GM19351 (cell line): ENCODE results near the gene SSBP2.
"Not testable (repeated sequence)": the region's sequence is repeated elsewhere in the genome, so short reads cannot be mapped to it uniquely, and the experiment has no call there.

ENCODE experiments used
- ATAC-seq: cut with Tn5 transposase; IDR thresholded peaks from one replicate; pipeline ENCODE4 v1.9.1; 2021; ENCODE audit warnings: mild to moderate bottlenecking, moderate library complexity; ENCODE audit not compliant: unreplicated experiment

SSBP2 gene

DNA sequence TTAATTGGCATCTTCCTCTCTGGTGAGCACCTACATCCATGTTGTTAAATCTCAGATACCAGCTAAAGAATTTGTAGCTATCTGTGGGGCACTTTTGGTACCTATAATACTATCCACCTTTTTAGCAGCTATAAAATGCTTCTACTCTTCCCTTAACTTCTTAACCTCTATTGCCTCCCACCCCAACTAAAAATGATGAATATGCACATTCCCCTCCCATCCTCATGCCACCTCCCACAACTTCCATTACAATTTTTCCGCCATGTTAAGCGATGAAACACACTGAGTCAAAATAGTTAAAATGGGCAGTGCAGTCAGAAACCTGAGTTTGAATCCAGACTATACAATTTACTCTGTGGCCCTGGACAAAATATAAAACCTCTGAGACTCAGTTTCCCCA is 10.1 kb downstream of the SSBP2 start:
- ATAC-seq: no peak

DNA sequence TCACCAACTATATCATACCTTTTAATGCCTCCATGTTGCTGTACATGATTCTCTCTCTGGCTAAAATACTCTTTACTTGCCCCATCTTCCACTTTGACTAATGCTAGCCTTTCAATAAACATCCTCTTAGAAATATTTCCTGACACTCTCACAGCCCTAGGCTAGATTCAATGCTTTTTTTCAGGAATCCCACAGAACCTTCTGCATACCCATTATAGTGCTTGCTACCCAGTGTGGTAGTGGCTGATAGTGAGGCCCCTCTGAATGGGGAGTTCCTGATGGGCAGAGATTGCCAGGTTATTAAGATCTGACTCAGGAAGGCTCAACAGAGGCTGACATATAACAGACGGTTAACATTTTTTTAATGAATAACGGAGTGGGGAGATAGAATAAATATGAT is 11.6 kb downstream of the SSBP2 start:
- ATAC-seq: no peak

DNA sequence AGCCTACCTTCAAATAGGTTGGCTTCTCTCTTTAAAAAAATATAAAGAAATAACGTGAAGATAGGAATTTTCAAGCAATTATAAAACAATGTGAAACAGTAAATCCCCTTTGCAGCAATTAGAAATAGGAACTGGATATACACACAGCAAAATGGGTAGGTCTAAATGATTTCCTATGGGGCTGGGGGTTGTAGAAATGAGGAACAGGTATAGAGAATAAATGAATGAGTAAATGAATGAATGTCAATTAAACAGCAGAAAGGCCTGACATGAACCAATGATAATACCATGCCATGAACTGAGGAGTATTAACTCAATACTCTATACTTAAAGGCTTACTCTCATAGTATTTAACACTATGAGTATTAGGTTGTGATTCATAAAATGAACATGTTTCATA is 21.6 kb downstream of the SSBP2 start:
- no peak for ATAC-seq

DNA sequence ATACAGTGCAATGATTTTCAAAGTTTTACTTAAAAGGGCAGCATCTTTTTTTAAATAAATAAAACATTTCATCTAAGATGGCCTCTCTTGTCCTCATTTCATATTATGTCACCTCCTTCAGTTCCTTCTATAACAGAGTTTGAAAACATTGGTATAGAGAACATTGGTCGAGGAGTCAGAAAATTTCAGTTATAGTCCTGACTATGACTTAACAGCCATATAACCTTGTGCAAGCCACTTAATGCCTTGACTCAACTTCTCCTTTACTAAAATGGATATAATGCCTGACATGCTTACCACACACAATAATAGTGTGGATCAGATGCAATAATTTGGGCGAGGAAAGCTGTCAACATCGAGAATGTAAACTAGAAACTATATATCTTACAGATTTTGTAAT is 22.6 kb downstream of the SSBP2 start:
- no peak for ATAC-seq

DNA sequence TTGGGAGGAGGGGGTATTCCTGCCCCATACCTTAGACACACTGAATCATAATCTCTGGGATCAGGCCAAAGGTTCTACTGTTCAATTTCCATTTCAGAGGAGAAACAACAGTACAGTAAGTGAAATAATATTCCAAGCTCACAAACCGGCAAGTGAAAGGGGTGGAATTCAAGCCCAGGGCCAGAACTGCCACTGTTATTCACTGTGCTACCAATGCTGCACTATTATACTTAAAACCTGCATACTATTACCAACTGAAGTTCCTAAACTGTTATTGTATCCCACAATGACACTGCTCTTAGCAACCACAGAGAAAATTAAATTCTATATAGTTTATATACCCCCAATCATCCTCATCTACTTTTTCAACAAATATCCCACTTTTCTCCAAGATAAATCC is 24.6 kb downstream of the SSBP2 start:
- no peak for ATAC-seq

DNA sequence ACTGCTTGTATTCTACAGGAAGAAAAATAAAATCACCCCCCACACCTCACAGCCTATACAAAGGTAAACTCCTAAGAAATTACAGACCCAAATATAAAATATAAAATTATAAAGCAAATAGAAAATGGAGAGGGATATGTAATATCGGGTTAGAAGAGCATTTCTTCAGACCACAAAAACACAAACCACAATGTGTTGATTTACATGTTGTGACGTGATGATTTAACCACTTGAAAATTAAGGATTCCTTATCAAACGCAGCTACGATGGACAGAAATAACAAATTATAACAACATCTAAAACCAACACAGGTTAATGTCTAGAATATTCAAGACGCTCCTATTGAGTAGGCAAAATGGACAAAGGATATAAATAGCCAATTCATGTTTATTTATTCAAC is 26.3 kb downstream of the SSBP2 start:
- no peak for ATAC-seq

DNA sequence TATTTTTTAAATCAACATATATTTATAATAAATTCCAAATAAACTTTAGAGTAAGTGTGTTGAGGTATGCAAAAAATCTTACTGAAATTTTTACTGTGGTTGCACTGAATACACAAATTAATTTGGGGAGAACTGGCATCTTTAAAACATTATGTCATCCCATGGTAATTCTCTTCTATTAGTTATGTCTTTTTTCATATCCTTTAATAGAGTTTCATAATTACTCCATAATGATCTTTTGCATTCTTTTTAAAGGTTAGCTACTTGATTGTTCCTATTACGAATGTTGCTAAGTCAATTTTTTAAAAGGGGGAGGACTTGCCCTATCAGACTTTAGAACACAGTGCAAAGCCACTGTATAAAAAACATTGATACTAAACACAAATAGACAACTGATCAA is 26.8 kb downstream of the SSBP2 start:
- ATAC-seq: no peak

DNA sequence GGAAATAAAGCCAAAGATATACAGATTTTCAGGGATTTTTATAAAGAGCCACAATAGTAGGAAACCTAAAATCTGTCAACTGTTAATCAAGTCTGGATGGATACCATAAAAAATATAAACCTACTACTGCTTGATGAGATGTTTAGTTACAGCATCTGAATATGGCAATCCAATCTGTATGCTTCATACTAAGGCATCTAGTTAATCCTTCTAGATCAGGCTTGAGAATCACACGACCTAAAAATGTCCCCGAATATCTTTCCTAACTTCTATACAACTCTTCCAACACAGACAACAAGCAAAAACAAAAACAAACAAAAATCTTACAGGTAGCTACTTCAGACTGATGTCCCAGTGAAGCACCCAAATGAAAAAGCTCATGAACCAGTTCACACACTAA is 29.8 kb downstream of the SSBP2 start:
- no peak for ATAC-seq

DNA sequence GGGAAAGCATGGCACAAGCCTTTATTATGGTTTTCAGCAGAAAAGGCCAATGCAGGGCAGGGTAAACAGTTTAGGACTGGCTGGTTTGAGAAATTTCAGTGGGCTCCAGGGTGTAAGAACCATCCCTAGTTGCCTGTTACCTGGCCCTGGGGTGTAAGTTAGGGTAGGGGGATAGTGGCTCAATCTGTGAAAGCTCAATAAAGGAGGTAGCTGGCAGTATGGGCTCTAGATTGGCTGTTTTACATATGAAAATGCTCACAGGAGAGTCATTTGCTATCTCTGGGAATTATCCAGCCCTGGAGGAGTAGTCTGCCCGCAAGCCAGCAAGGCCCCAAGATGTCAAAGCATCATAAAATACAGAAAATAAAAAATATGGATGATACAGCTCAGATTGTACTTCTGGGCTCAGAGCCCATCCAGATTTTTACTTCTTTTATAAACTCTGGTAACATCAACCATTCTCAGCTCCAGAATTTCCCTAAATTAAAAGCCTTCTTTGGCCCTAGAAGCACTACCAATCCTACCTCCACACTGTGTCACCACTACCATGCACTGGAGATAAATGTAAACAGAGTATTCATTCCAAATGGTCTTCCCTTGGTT is 31.1 kb downstream of the SSBP2 start:
- ATAC-seq: no peak

DNA sequence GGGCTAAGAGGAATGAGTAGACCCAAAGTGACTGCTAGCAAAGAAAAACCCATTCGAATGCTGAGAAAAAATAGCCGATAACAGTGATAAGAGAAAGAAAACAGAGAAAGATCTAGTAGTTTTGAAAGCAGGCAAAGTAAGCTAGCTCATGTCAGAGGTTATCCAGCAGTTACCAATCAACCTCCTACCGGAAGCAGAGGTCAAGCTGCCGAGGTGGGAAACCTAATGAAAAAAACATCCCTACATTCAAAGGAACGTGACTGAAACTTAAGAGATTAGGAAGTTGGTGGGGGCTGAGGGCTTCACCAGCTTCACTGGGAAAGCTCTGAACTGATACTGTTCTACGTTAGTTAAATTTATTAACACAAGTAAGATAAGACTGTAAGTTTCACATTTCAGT is 32.6 kb downstream of the SSBP2 start:
- ATAC-seq: no peak

DNA sequence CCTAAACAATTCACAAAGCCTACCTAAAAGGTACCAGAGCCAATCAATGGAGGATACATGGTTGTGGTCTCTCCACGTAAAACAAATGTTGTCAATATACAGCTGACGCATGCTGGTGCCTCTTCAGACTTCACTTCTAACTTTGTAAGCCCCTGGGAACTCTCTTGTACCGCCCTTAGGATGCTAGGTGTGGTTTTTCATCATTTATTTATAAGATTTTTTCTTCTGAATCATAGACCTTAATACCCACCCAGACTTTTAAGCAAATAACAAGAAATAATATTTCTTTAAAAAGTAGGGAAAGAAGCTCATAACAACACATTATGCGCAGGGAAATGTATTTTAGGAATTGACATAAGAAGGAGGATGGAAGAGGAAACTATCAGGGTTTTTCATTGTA is 33.0 kb downstream of the SSBP2 start:
- no peak for ATAC-seq

DNA sequence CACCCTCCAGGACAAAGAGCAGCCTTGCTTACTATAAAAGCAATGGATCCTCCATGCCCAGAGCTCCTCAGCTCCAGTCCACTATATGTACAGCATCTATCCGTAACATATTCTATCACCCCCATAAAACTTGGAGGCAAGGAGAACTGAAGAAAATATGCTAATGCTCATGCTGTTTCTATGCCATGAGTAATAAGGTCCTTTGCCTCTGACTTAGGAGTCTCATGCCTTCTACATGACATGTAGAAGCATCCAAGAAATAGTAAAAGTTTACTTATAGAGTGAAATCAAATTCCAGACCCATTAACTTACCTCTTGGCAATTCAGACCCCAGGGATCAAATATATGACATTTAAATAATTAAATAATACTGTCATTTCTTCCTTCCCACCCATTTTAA is 33.7 kb downstream of the SSBP2 start:
- no peak for ATAC-seq

DNA sequence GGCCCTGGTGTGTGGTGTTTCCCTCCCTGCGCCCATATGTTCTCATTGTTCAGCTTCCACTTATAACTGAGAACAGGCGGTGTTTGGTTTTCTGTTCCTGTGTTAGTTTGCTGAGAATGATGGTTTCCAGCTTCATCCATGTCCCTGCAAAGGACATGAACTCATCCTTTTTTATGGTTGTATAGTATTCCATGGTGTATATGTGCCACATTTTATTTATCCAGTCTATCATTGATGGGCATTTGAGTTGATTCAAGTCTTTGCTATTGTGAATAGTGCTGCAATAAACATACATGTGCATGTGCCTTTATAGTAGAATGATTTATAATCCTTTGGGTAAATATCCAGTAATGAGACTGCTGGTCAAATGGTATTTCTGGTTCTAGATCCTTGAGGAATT is 36.8 kb downstream of the SSBP2 start:
- not testable (repeated sequence) for ATAC-seq

DNA sequence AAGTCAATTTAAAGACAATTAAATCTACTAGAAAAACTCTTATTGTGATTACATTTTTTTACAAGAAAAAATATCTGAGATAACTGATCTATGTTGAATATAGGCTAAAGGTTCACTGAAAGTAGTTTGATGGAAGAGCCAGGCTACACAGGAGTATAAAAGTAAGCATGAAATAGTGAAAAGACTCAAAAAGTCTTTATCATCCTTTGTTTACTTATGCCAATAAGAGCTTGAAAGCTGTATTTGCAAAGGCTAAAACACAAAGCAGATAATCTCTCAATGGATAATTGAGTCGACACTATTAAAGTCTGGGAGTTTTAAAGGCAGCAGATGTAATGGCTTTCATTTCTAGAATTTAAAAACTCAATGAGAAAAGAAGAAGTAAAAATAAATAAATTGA is 42.0 kb downstream of the SSBP2 start:
- no peak for ATAC-seq

DNA sequence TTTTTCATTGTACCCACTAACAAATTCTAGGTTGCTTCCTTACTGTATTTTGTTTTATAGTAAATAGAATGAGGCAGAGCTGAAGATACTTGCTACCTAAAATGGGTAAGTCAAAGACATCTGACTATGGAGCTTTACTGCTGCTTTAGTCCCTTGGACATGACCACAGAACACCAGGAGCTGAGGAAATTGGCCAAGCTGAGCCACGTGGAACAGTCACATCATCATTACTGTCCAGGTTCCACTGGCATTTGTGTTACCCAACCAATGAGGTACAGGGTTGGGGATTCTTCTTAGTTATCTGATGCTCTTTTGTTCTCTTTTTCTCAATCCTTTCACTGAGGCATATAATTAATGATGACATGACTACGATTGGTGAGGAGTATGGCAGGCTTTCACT is 47.1 kb downstream of the SSBP2 start:
- ATAC-seq: no peak

DNA sequence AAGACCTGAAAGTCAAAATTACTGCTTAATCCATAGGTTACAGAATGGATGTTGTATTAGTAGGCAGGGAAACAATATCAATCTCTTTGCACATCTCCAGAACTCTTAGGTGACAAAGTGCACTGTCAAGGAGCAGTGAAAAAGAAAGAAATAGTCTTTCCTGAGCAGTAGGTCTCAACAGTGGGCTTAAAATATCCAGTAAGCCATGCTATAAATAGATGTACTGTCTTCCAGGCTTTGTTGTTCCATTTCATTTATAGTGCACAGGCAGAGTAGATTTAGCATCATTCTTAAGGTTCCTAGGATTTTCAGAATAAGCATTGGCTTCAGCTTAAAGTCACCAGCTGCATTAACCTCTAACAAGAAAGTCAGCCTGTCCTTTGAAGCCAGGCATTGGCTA is 50.7 kb downstream of the SSBP2 start:
- no peak for ATAC-seq

DNA sequence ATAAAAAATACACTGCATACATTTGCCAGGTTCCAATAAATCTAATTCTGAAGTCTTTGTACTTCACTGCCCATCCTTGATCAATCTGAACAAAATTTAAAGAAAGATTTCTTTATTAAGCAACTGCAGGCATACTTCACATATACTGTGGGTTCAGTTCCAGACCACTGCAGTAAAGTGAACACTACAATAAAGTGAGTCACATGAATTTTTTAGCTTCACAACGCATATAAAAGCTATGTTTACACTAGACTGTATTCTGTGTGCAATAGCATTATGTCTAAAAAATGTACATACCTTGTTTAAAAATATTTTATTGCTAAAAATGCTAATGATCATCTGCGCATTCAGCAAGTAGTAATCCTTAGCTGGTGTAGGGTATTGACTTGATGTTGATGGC is 52.1 kb downstream of the SSBP2 start:
- ATAC-seq: no peak

DNA sequence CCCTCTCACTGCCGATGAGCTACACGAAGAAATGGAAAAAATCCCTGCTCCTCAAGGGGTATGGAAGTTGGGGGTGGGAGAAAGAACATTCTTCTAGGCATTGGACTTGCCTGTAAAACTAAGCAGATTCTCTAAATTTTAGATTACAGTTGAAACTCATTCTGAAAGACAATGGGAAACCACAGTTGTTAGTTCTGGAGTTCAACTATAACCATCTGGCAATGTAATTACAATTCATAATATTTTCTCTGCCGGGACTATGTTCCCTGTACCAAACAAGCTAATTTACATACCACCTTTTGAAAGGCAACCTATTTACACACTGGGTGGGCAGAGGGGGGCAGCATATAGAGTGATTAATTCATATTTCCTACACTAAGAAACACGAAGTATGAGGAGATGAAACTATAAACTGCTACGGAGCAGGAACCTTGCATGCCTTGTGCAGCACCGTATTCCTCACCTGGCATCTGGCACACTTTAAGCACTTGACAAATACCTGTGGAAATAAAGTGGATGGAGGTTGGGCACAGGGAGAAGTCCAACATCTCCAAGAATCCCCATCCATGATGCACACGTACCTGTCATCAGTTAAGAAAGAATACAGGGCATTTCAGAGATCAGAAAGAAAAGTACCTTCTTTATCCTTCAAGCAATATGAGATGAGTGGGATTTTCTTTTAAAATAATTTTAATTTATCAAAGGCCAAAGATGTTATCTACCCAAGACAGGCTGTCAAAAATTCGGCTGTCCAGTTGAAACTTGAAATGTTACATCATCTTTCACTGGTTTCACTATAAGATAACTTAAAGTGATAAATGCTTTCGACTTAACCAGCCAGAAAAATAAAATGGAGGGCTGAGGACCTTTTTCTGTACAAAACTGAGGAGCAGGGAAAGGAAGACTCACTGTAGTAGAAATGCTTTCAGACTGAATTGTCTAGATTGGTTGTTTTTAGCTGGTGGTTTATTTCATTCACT is 54.2 kb downstream of the SSBP2 start:
- ATAC-seq: no peak

DNA sequence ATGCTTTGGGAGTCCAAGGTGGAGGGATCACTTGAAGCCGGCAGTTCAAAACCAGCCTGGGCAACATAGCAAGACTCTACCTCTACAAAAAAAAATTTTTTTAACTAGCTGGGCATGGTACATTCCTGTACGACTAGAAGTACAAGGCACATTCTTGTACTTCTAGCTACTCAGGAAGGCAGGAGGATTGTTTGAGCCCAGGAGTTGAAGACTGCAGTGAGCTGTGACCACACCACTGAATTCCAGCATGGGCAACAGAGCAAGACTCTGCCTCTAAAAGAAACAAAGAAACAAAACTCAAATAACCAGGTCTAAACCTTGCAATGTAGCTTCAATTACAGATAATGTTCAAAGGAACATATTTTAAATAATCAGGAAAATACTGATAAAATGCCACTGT is 56.2 kb downstream of the SSBP2 start:
- ATAC-seq: no peak

DNA sequence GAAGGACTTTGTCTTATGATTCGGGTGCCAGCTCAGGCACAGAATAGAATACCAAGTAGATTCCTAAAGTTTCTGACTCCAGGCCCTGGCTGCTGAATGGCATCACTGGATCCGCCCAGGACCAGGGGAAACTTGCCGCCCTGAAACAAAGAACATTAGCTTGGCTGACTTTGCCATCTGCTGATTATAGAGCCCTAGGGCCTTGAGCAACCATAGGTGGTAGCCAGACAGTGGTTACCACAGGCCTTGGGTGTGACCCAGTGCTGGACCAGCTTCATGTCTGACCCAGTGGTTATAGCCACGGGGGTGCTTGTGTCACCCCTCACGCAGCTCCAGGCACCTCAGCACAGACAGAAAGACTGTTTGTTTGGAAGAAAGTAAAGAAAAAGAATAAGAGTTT is 62.7 kb downstream of the SSBP2 start:
- no peak for ATAC-seq

DNA sequence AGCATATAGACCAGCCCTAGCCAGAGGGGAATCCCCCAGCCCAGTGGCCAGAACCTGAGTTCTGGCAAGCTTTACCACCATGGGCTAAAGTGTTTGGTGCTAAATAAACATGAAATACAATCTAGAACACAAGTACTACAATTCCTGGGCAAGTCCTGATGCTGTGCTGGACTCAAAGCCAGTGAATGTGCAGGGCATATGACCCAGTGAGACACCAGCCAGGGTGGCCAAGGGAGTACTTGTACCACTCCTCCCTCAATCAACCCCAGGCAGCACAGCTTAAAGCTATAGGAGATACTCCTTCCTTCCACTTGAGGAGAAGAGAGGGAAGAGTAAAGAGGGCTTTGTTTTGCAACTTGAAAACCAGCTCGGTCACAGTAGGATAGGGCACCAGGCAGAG is 63.6 kb downstream of the SSBP2 start:
- no peak for ATAC-seq

DNA sequence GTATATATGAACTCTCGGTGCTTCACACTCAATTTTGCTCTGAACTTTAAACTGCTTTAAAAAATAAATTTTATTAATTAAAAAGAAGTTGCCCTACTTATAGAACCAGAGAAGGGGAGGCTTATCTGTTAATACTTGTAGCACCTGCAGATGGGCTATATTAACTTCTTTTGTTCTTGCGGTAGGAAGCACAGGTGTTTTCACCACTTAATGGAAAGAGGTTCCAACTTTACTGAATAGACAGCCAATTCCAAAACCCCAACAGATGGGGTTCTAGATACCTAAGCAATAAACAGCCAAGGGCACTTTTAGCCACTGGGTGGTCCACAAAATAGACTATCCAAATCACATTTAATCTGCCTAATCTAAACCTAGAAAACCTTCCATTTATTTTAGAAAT is 65.4 kb downstream of the SSBP2 start:
- ATAC-seq: no peak

DNA sequence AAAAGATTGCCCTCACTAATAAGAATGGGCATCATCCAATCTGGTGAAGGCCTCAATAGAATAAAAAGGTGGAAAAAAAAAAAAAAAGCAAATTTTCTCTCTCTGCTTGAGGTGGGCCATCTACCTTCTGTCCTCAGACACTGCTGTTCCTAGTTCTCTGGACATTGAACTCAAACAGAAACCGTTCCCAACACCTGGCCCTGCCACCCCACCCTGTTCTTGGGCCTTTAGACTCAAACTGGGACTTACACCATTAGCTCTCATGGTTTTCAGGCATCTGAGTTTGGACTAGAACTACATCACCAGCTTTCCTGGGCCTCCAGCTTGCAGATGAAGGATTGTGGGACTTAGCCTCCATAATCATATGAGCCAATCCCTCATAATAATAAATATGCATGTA is 71.0 kb downstream of the SSBP2 start:
- ATAC-seq: no peak
